Measurements from ENCODE around the gene SYNCRIP.
"Not testable (repeated sequence)": the region's sequence is repeated elsewhere in the genome, so short reads cannot be mapped to it uniquely, and the experiment has no call there.

DNA sequence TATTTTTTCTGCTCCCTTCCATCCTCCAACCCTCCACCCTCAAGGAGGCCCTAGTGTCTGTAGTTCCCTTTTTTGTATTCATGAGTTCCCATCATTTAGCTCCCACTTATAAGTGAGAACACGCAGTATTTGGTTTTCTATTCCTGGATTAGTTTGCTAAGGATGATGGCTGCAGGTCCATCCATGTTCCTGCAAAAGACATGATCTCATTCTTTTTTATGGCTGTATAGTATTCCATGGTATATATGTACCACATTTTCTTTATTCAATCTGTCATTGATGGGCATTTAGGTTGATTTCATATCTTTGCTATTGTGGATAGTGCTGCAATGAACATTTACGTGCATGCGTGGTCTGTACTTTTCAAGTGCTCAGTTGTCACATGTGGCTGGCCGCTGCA is 39.2 kb upstream of the SYNCRIP start:
- not testable (repeated sequence) for TF ChIP-seq KAT7 (CRISPR knock-in tag; IDR thresholded peaks at IDR 0.05; ENCODE audit: borderline replicate concordance); TCF7 (IDR thresholded peaks at IDR 0.05; ENCODE audit: low read depth); ZNF772 (CRISPR knock-in tag; IDR thresholded peaks at IDR 0.05); SALL2 (CRISPR knock-in tag; IDR thresholded peaks at IDR 0.05); PCBP1 (IDR thresholded peaks at IDR 0.05; ENCODE audit: borderline replicate concordance, low read depth, low read length); THRA (CRISPR knock-in tag; IDR thresholded peaks at IDR 0.05; ENCODE audit: borderline replicate concordance); TFDP1 (CRISPR knock-in tag; IDR thresholded peaks at IDR 0.05; ENCODE audit: borderline replicate concordance); ZNF230 (CRISPR knock-in tag; IDR thresholded peaks at IDR 0.05)
- TF ChIP-seq, protein P1, sequence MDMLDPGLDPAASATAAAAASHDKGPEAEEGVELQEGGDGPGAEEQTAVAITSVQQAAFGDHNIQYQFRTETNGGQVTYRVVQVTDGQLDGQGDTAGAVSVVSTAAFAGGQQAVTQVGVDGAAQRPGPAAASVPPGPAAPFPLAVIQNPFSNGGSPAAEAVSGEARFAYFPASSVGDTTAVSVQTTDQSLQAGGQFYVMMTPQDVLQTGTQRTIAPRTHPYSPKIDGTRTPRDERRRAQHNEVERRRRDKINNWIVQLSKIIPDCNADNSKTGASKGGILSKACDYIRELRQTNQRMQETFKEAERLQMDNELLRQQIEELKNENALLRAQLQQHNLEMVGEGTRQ (IDR thresholded peaks at IDR 0.05; ENCODE audit: low read depth, low read length), result not testable (repeated sequence)
- TF ChIP-seq, protein P1 (CRISPR knock-in tag; IDR thresholded peaks at IDR 0.05; ENCODE audit: borderline replicate concordance), result not testable (repeated sequence)

Measured in HepG2 (cell line).